Activated CD8-positive, alpha-beta memory T cell treated with anti-CD3 and anti-CD28 coated beads for 24 hours (primary cell): Measurements from ENCODE around the gene RAB3IL1.

Experiments used
- DNase-seq: peaks from one replicate; pipeline ENCODE4 v3.0.0-alpha.2; 2020

Gene RAB3IL1

DNA sequence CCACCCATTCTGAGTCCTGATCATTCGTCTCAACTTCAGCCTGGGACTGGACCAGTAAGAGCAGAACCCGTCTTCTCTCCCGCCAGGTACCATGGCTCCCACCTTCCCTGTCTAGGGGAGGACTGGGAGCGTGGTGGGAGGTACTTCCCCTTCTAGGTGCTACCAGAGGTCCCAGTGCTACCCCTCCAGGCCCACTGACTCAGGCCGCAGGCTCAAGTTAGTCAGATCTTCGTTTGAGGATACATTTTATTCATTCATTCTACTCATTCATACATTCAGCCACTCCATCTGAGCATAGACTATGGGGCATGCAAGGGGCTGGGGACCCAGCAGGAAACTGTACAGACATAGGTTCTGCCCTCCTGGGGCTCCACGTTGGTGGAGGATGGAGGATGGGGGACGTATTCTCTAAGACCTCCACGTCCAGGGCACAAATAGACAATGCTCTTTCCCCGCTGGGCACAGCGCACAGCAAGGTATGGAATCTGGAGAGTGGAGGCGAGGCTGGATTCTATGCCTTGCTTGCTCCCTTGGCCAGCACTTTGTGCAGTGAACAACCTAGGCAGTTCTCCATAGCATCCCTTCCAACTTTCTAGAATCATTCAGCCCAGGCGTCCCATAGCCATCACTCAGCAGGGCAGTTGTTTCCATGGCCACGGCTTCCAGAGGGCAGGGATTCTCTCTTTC lies 1.0 kb upstream of the RAB3IL1 start:
- DNase-seq, result peak; percentile 51

DNA sequence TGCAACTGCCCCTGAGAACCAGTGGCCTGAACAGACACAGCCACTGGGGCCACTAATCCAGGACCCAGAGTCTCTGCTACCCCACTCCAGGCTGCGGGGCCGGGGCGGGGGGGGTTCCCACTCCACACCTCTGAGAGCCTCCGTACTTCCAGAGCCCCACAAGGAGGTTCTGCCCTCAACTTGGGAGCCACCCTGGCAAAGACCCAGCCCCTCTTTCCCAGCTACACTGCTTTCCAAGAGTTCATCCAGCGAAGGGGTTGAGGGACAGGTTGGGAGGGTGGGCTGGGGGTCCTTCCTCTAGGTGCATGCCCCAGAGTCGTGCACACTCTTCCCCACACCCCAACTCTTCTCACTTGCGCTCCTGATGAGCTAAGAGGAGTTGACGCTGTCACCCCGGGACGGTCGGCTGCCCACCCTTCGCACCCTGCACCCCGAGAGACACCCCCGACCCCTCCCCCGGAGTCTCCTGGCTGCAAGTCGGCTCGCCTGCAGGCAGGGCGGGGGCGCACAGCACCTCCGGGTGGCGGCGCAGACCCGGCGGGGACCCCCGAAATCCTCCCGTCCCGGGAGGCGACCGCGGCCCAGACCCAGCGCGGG lies 531 bp downstream of the RAB3IL1 start:
- peak; percentile 57 for DNase-seq

GRCh38 chr11:61914471-61915171 lies 2.7 kb downstream of the RAB3IL1 start:
- DNase-seq, result no peak

DNA sequence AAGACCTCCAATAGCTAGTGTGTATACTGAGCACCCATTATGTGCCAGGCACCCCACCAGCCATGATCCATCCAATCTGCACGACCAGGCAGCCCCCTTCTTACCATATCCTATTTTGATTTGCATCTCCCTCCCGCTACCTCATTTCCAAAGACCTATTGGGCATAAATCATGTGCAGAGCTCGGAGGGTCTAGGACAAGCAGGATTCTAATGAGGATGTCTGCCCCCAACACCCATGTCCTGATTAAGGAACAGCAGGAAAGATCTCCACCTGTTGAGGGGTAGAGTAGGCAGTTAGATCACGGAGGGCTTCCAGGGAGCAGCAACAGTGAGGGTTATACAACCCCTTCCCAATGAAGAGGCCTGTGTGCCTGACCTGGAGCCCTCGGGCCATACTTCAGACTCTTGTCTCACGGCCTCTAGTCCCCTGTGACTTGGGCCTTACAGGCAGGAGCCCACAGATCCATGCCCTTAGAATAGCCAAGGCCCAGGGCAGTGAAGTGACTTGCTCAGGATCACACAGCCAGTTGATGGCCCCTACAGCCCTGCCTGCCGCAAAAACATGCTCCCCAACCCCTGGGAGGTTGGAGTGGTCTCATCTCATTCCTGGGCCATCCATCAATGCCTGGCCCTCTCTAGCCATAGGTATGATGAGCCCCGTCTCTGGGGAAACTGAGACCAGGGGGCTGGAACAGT lies 3.5 kb downstream of the RAB3IL1 start:
- no peak for DNase-seq

DNA sequence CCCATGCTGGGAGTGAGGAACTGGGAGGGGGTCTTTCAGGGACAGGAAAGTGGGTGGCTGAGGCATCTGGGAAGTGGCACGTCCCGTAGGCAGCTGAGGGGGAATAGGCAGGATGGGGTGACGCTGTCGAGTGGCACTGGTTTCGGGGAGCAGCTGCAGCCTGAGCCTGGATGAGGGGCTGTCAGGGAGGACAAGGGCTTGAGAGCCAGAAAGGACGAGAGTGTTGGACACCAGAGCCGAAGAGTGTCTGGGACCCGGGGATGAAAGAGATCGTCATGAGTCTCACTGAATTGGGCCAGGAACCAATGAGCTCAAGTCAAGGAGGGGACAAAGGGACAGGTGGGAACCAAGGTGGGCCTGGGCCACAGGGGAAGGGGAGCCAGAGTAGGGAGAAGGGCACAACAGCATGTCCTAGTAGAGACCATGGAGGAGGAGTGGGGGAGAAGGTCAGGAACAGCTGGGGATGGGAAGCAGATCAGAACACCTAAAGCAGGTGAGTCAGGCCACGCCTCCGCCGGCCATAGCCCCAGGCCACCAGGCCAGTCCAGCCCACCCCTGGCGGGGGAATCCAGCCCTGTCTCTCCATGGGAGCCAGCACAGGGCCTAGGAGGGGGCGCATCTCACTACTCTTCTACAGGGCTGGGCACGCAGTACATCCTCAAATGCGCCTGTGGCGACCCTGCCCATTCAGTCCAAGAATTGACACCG lies 4.2 kb downstream of the RAB3IL1 start:
- DNase-seq, result no peak

DNA sequence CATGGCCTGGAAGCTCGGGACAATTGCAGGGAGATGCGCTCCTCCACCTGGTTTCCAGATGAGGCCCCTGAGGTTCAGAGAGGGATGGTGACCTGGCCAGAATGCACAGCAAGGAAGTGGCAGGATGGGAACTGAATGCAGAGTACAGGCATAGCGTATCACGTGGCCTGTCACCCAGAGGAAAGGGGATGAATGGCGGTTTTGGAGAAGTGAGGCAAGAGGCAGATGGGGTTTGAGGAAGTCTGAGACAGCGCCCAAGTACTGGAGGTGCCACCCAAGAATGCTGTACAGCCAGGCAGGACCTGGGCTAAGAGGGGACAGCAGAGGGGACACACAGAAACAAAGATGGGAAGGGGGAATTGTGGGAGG lies 4.9 kb downstream of the RAB3IL1 start:
- DNase-seq, result no peak

DNA sequence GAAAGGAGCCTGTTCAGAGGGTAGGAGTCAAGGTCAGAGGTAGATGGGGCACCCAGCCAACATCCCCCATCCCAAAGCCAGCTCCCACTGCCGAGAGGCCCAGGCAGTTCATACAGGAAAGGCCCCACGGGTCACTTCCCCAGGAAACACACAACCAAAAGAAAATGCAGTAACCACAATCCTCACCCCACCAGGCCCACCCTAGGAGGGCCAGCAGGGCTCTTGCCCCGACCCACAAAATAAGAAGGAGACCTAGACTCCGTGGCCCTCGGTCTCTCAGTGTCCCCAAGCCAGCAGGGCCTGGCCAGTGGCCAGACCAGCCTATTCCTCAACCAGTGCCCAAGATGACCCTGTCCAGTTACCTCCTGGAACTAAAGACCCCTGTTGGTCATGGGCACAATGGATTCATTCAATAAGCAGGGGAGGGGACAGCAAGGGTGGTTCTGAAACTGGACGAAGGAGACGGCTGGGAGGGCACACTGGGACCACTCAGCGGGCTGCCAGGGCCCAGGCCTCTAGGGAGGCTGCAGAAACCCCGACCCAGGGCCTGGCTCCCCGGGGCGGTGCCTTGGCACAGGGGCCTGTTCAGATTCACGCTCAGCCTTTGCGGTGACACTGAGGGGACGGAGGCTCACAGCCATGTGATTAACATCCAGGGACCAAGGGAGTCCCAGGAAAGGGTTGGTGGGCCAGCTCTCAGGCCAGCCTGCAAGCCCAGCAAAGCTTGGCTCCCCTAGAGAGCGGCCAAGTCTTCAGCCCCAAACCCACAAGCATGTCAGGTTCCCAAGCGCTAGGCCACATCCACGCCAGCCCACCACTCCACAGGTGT lies 5.5 kb downstream of the RAB3IL1 start:
- no peak for DNase-seq

DNA sequence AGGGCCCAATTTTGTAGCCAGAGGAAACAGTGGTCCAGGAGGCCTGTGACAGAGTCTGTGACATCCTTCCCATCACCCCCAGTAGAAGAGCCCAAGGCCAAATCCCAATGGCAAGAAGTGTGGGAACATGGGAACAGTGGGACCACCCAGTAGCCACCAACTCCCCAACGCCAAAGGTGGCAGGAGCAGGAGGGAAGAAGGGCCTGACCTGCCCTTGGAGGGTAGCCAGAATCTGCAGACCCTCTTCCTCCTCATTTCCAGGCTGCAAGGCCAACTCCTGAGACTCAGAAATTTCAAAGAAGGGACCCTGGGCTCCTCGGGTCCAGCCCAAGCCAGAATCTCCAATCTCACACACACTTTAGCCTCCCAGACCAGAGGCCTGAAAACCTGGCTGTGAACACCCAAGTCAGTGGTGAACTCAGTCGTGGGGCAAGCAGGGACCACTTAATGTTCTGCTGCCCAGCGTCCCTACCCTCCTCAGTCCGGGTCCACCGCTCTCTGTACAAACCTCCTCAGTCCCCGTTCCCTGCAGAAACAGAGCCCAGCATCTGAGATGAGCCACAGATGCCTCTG lies 6.2 kb downstream of the RAB3IL1 start:
- DNase-seq, result no peak

- DNase-seq, result no peak
Measured at GRCh38 chr11:61910187-61911127, 6.9 kb downstream of the RAB3IL1 start.

DNA sequence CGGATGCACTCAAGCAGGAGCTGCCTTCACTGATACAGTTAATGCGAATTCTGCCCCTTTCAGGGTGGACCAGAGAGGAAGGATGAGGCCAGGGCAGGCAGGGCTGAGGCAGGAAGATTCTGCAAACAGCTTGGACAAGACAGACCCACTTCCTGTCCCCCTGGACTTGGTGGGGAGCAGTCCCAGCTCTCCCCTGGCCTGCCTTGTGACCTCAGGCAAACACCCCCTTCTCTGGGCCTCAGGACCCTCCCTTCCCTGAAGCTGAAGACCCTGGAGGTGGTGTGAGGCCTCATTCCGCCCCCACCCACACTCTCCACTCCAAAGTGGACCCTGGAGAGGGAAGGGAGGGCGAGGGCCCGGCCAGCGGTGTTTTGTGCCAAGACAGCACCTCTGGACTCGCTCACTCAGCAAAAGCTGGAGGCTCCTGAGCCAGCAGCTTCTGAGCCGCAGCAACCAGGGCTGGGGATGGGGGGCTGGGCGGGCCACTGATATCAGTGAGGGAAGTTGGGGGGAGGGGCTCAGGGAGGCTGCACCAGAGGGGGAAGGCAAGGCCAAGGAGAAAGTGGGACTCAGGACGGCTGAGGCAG lies 8.5 kb downstream of the RAB3IL1 start:
- no peak for DNase-seq

DNA sequence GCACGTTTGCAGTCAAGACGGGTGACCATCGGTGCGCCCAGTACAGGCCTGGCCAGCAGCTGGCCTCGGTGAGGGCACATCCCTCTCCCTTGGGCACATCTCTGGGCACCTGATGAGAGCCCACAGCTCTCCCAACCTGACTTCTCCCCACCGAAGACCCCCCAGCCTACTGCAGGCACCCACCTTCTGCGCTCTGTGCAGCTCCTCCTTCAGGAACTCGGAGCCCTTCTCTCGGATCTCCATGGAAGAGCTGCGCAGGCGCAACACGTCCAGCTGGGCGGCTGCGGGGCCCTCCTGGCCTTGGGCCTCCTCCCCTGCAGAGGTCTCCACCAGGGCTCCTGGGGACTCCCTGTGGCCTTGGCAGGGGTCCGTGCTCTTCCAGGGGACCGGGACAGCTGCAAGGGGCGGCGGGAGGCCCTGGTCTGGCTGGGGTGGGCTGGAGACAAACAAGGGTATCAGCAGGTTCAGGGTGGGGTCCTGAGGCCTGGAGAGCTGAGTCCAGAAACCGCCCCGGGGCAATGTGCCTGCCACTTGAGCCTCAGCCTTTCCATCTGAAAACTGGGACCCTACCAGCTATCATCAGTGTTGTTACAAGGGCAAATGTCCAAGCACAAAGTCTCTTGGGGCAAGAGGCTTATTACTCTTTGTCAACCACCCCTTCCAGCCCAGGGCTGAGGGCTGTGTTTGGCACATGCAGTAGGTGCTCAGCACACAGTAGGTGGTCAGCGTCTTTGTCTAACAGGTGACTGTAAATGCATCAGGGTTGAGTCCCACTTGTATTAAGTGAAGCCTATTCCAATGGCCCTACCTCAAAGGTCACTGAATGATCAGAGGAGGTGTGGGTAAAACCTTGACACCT lies 9.3 kb downstream of the RAB3IL1 start:
- no peak for DNase-seq

DNA sequence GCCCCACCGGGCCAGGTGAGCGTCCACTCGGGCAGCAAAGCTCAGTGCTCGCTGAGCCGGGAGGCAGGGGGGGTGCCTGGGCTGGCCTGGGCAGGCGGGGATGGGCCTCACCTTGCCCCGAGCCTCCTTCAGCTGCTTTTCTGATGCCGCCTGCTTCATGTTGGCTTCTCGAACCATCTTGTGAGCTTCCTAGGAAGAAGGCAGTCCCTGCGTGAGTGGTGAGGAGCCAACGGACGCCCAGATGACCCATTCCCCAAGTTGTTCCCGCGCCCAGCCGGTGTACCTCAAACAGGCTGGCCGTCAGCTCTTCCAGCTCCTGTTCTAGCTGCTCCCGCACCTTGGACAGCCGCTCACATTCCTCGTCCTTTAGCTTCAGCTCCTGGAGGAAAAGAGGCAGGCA lies 10.1 kb downstream of the RAB3IL1 start:
- no peak for DNase-seq

DNA sequence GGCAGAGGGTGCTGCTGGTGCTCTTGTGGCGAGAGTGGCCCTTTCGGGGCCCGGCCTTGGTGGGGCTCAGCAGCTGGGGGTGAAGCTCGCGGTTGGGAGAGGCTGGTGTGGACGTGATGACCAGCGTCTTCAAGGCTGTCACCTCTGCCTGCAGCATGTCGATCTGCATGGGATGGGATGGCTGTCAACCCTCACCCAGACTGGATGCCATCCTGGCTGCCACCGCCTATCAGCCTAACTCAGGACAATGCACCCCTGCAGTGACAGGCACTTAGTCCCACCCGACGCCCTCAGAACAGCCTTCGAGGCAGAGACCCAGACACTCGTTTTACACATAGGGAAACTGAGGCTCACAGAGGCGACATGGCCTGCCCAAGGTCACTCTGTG lies 10.8 kb downstream of the RAB3IL1 start:
- no peak for DNase-seq

DNA sequence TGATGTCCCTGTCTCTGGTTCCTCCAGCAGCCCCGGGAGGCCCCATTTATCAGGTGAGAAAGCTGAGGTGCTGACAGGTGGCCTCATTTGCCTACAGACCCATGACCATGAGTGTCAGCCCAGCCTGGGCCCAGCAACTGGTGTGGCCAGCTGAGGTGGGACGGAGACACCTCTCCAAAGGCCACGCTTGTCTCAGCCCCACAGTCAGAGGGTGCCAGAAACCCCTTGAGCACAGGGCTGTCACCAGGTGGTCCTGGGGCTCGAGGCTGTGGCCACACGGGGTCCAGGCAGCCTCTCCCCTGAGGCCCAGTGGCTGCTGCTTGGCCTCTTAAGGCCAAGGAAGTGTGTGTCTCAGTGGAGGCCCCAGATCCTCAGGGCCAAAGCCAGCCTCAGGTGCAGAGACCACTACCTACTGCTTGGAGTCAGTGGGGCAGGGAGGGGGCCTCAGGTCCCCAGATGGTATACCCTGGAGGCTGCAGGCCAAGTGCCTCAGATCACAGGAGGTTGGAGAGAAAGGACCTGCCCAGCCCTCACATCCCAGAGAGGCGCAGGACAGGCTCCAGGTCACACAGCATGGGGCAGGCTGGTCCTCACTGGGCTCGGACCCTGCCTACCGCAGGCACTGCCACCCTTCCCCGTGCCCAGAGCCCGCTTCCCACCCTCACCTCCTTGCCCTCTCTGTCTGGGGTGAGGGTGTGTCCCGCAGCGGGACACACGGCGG lies 11.4 kb downstream of the RAB3IL1 start:
- no peak for DNase-seq

DNA sequence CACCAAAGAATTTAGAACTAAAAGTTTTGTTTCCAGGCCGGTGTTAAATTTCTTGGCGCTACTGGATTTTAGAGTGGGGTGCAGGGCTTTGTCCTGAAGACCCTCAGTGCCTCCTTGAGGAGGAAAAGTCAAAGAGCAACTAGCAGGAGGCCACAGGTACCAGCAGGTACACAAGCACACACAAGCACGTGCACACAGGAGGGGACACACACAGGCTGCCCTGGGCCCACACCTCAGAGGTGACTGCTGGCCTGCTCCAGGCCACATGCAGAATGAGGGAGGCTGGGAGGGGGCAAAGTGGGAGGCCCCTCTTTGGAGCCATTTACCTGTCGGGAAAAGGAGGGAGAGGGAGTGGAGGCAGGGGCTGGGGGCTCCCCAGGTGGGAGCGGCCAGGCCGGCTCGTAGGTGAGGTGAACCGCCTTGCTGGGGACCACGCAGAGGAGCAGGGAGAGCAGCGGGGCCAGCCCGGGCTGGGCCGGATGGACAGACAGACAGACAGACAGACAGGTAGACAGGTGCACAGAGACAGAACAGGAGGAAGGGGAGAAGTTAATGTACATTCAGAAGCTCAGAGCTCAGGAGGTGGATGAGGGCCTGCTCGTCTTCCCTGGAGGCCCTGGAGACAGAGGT lies 12.2 kb downstream of the RAB3IL1 start:
- DNase-seq, result no peak

DNA sequence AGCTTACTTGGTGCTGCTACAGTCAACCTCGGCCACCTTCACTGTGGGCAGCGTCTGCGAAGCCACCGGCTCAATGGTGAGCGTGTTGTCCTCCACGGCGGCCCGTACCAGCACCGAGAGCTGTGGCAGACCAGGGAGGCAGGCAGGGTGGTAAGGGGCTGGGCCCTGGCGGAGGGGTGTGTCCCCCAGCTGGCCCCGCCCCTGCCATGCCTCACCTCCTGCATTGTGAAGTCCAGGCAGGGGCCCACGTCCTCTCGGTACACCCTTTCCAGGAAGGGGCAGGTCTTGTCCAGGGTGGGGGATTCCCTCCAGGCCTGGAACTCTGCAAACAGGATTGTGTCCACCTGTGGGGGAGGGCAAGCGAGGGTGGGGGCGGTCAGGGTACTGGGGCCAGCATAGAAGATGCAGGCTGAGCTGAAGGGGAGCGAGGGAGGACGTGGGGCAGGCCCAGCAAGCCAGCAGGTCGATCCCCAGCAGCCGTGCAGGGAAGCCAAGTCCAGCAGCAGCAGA lies 12.8 kb downstream of the RAB3IL1 start:
- no peak for DNase-seq

DNA sequence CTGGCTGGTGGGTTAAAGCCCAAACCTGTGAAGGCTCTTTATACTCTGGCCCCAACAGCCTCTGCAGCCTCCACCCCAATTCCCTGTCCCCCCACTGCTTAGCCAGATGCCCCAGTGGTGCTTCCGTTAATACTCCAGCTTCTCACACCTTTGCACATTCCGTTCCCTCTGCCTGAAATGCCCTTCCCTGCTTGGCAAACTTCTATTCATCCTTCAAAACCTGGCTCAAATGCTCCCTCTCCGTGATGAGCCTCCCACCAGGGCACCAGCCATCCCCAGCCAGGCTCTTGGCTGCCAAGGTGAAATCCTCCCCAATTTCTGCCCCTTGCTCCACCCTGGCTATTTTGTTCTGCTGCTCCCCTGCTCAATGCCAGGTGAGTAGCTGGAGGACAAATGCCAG lies 13.5 kb downstream of the RAB3IL1 start:
- DNase-seq, result no peak

- no peak for DNase-seq
Measured at GRCh38 chr11:61902313-61902712, 15.1 kb downstream of the RAB3IL1 start.
